Sigmoid colon (tissue), 4 donors: Measurements from ENCODE around the gene ITGA1.

Experiments
- EP300 ChIP-seq, 4 donors: sonication (generic); formaldehyde crosslinking; IDR thresholded peaks; one replicate each; pipeline ENCODE4 v1.6.1; 2017; ENCODE audit warnings: antibody characterized with exemption in 4 of 4
- POLR2A ChIP-seq, 2 donors: fragments of 450-650 bp; IDR thresholded peaks; one replicate each; pipeline ENCODE4 v1.6.1; 2016; ENCODE audit warnings: antibody characterized with exemption in 2 of 2, mild to moderate bottlenecking in 2 of 2, moderate library complexity in 2 of 2
- POLR2AphosphoS5 ChIP-seq, 4 donors: sonication (generic); formaldehyde crosslinking; IDR thresholded peaks; one replicate each; pipeline ENCODE4 v1.6.1; 2017; ENCODE audit warnings: antibody characterized with exemption in 4 of 4
- TF ChIP-seq, protein P1 (sequence below), 4 experiments: fragments of 450-650 bp in 3 of 4; fragments of 200-600 bp in 1 of 4; IDR thresholded peaks; one replicate each; pipeline ENCODE4 v1.5.1; 2016 to 2019; ENCODE audit warnings: antibody characterized with exemption in 4 of 4, mild to moderate bottlenecking in 3 of 4, moderate library complexity in 2 of 4

DNA sequence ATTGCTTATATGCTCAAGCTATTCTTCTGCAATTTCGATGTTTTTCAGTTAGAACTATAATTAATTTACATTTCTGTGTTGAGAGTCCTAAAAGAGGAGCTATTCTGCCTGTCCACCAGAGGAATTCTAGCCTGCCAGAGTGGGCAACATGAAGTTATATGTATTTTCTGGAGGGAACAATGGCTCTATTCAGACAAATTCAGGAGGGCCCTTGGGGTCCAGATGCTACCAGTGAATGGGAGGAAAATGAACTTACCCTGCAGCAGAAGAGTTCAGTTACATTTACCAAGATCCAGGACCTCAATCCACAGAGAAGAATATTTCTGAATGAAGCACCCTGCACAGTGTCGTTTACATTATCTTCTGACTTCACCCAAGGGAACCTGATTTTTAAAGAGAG lies 80.7 kb downstream of the ITGA1 start:
- TF ChIP-seq POLR2A (IDR thresholded peaks at IDR 0.05) = no peak
- TF ChIP-seq POLR2AphosphoS5 (IDR thresholded peaks at IDR 0.05) = no peak
- TF ChIP-seq, protein P1, sequence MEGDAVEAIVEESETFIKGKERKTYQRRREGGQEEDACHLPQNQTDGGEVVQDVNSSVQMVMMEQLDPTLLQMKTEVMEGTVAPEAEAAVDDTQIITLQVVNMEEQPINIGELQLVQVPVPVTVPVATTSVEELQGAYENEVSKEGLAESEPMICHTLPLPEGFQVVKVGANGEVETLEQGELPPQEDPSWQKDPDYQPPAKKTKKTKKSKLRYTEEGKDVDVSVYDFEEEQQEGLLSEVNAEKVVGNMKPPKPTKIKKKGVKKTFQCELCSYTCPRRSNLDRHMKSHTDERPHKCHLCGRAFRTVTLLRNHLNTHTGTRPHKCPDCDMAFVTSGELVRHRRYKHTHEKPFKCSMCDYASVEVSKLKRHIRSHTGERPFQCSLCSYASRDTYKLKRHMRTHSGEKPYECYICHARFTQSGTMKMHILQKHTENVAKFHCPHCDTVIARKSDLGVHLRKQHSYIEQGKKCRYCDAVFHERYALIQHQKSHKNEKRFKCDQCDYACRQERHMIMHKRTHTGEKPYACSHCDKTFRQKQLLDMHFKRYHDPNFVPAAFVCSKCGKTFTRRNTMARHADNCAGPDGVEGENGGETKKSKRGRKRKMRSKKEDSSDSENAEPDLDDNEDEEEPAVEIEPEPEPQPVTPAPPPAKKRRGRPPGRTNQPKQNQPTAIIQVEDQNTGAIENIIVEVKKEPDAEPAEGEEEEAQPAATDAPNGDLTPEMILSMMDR (IDR thresholded peaks at IDR 0.05) = no peak
- TF ChIP-seq EP300 (IDR thresholded peaks at IDR 0.05) = no peak
